Gastrocnemius medialis (tissue), 4 donors: ENCODE measurements around the gene CPE. TPM values are rescaled to one million over a fixed set of nuclear protein-coding genes. Genes with fewer than 3 reads are reported as not detected.

ENCODE experiments used
- ATAC-seq, 2 donors: fragments of 150-250 bp; one replicate each; pipeline ENCODE4 v1.9.1; 2016
- DNase-seq, 2 donors: peaks; one replicate each; pipeline ENCODE4 v3.0.0-alpha.2; 2019
- H3K27ac ChIP-seq, 4 donors: fragments of 200-600 bp; sonication (generic); 1 replicate in 1 of 4; 2 replicates in 3 of 4; pipeline ENCODE4 v1.5.1; 2016 to 2018; ENCODE audit warnings: mild to moderate bottlenecking in 2 of 4, moderate library complexity in 1 of 4
- H3K27me3 ChIP-seq, 3 donors: fragments of 200-600 bp; sonication (generic) in 2 of 3; 1 replicate in 1 of 3; 2 replicates in 2 of 3; pipeline versions ENCODE4 v1.5.1 to v1.6.0; 2016 to 2019; ENCODE audit warnings: mild to moderate bottlenecking in 1 of 3, moderate library complexity in 1 of 3
- H3K36me3 ChIP-seq, 2 donors: fragments of 200-600 bp; sonication (generic) in 1 of 2; one replicate each; pipeline ENCODE4 v1.5.1; 2017 to 2018
- H3K4me1 ChIP-seq, 2 donors: fragments of 200-600 bp; sonication (generic) in 1 of 2; one replicate each; pipeline ENCODE4 v1.5.1; 2016 to 2017; ENCODE audit warnings: mild to moderate bottlenecking in 2 of 2
- H3K4me3 ChIP-seq, 4 donors: fragments of 200-600 bp; sonication (generic) in 3 of 4; 1 replicate in 1 of 4; 2 replicates in 3 of 4; pipeline ENCODE4 v1.5.1; 2016 to 2019; ENCODE audit warnings: mild to moderate bottlenecking in 2 of 4
- H3K9me3 ChIP-seq, 3 donors: fragments of 200-600 bp; sonication (generic) in 2 of 3; 1 replicate in 1 of 3; 2 replicates in 2 of 3; pipeline ENCODE4 v1.5.1; 2016 to 2019
- POLR2A ChIP-seq, 2 donors: fragments of 450-650 bp; IDR thresholded peaks; one replicate each; pipeline ENCODE4 v1.6.1; 2017; ENCODE audit warnings: antibody characterized with exemption in 2 of 2, mild to moderate bottlenecking in 2 of 2, moderate library complexity in 2 of 2
- in situ Hi-C, 4 donors: fragments of 200-750 bp; cut with MboI; loops; one replicate each; pipeline versions ENCODE4 v1.15.0 to v1.8.0; 2017; ENCODE audit warnings: low sequenced_read_pairs in 4 of 4
- intact Hi-C: fragments of 100-400 bp; cut with DNase I; formaldehyde crosslinking; loops from one replicate; pipeline ENCODE4 v1.15.1; 2023; ENCODE audit warnings: low total_unique reads
- total RNA-seq, 4 donors: library from RNA; depleted of rRNA; stranded (reverse); fragments of >200 nt; gene quantifications; one replicate each; pipeline versions ENCODE4 v1.1.0 to v1.2.3, GENCODE V29; 2016
- TF ChIP-seq, protein P1 (sequence below), 5 experiments: fragments of 450-650 bp in 3 of 5; fragments of 200-600 bp in 2 of 5; sonication (generic) in 2 of 5; IDR thresholded peaks in 4 of 5; conservative IDR thresholded peaks in 1 of 5; 1 replicate in 4 of 5; 2 replicates in 1 of 5; pipeline ENCODE4 v1.5.1; 2016 to 2019; ENCODE audit warnings: antibody characterized with exemption in 5 of 5, mild to moderate bottlenecking in 3 of 5, moderate library complexity in 3 of 5

The CPE gene
- total RNA-seq, 4 donors from 2014 or later: 11.8 to 27.6 (median 17.0) TPM

DNA sequence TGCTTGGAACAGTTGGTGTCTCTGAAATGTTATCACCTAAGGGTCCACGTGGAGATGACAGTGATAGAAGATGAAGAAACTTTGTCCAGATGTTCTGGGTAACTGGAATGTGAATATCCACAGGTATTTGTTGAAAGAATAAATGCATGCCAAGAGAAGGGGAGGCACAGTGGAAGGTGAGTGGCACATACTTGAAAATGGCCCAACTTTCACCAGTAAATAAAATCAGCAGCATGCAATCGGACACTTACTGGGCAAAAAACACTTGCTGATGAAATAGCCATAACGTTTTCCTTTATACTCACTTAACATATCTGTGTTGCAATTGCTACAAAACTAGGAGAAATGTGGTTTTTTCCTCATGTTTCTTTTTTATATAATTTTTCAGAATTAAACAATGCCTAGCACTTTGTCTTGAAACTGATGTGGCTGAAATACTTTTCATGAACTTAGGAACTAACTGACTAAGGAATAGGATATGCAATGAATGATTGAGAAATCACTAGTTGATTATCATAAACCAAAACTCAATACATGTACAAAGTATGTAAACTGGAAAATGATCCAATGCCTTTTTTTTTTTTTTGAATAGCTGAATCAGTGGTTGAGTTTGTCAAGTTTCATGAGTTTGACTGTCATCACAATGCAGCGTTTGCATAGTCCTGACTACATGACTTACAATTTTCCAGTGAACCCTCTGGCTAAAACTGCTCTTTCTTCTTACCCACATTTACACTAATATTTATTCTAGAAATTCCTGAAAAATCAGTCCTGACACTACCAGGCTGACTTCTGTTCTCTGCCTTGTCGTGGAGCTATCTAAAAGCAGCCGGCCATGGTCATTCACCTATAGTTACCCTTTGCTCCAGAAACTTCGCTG is 127.4 kb downstream of the CPE start:
- DNase-seq (no peak), ATAC-seq (no peak)
- in situ Hi-C loops (no loop called here), intact Hi-C loops (no loop called here)
- no peaks in the 10 kb centered on the region for H3K9me3 ChIP-seq
- no peaks in the 10 kb centered on the region for H3K4me1 ChIP-seq
- H3K27me3 ChIP-seq: no peaks in the 10 kb centered on the region
- H3K36me3 ChIP-seq: no peaks in the 10 kb centered on the region
- no peak overlapping the region for H3K27ac ChIP-seq
- no peak overlapping the region for H3K4me3 ChIP-seq
- no peak for TF ChIP-seq POLR2A (IDR thresholded peaks at IDR 0.05)
- TF ChIP-seq, protein P1, sequence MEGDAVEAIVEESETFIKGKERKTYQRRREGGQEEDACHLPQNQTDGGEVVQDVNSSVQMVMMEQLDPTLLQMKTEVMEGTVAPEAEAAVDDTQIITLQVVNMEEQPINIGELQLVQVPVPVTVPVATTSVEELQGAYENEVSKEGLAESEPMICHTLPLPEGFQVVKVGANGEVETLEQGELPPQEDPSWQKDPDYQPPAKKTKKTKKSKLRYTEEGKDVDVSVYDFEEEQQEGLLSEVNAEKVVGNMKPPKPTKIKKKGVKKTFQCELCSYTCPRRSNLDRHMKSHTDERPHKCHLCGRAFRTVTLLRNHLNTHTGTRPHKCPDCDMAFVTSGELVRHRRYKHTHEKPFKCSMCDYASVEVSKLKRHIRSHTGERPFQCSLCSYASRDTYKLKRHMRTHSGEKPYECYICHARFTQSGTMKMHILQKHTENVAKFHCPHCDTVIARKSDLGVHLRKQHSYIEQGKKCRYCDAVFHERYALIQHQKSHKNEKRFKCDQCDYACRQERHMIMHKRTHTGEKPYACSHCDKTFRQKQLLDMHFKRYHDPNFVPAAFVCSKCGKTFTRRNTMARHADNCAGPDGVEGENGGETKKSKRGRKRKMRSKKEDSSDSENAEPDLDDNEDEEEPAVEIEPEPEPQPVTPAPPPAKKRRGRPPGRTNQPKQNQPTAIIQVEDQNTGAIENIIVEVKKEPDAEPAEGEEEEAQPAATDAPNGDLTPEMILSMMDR (IDR thresholded peaks at IDR 0.05 in 4 of 5, conservative IDR thresholded peaks at IDR 0.05 in 1 of 5): no peak

DNA sequence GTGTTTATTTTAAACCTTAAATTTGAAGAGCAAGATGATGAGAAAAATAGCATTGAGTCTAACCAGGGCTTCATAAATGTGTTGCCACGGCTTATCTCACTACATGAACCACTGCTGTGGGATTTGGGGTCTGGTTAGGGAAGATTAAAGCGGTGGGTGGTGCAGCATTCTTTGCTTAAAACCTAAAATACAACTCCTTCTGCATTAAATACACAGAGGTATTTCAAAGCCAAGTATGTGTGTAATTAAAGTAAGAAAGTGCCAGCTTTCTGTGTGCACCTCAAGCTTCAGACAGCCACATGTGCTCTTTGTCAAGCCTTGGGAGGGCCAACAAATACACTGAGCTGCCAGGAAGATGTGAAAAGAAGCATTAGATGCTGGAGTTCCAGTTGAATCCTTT is 128.0 kb downstream of the CPE start:
- Histone ChIP-seq H3K27ac (no peak overlapping the region), H3K36me3 (no peaks in the 10 kb centered on the region), H3K27me3 (no peaks in the 10 kb centered on the region), H3K4me1 (no peaks in the 10 kb centered on the region), H3K9me3 (no peaks in the 10 kb centered on the region), H3K4me3 (no peak overlapping the region)
- intact Hi-C loops: no loop called here
- ATAC-seq: no peak
- in situ Hi-C loops: no loop called here
- no peak for DNase-seq
- no peak for TF ChIP-seq POLR2A (IDR thresholded peaks at IDR 0.05)
- TF ChIP-seq, protein P1 (IDR thresholded peaks at IDR 0.05 in 4 of 5, conservative IDR thresholded peaks at IDR 0.05 in 1 of 5): no peak

DNA sequence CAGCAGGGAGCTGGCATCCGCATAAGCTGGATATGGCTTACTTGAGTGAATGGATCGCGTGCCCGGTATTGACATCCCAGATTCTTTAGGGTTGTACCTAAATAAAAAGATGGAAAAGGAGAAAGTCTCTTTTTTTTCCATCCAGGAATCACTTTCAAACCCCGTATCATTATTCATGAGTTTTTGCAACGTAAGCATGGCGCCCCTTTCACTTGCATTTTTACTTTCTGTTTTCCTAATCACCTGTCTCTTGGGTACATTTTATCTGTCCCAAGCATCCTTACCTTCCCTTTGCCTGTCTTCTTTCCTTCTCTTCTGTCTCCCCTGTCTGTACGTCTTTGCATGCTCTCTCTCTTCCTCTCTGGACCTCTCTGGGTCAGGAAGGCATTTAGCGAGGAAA is 128.6 kb downstream of the CPE start:
- intact Hi-C loops (no loop called here), in situ Hi-C loops (no loop called here)
- Histone ChIP-seq H3K4me1 (no peaks in the 10 kb centered on the region), H3K27ac (no peak overlapping the region), H3K36me3 (no peaks in the 10 kb centered on the region), H3K9me3 (no peaks in the 10 kb centered on the region), H3K27me3 (no peaks in the 10 kb centered on the region), H3K4me3 (no peak overlapping the region)
- TF ChIP-seq, protein P1 (IDR thresholded peaks at IDR 0.05 in 4 of 5, conservative IDR thresholded peaks at IDR 0.05 in 1 of 5): no peak
- no peak for TF ChIP-seq POLR2A (IDR thresholded peaks at IDR 0.05)
- ATAC-seq (no peak), DNase-seq (no peak)

DNA sequence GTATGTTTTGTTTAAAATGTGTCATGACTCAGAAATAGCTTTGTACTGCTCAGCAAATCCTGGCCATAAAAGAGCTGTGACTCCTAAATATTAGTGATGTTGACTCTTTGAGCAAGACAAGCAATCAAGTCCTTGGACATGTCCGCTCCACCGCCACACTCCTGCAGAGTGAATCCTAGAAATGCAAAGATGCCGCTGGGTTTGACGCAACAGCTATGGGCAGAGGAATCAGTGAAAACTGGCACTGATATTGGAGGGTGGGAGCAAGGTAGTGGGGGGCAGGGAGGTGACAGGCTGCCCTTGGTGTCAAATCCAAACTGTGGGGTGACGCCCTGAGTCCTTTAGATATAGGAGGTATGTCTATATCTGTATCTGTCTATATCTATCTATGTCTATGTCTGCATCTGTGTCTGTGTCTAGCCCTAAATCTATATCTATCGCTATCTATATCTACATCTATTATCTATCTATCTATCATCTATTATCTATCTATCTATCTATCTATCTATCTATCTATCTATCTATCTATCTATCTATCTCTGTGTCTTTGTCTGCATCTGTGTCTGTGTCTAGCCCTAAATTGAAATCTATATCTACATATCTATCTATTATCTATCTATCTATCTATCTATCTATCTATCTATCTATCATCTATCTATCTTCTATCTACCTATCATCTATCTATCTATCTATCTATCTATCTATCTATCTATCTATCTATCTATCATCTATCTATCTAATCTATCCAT is 129.7 kb downstream of the CPE start:
- DNase-seq: no peak
- Histone ChIP-seq H3K4me1 (no peaks in the 10 kb centered on the region), H3K9me3 (no peaks in the 10 kb centered on the region), H3K4me3 (no peak overlapping the region), H3K27ac (no peak overlapping the region), H3K27me3 (no peaks in the 10 kb centered on the region), H3K36me3 (no peaks in the 10 kb centered on the region)
- intact Hi-C loops: no loop called here
- no peak for ATAC-seq
- in situ Hi-C loops: no loop called here
- TF ChIP-seq, protein P1 (IDR thresholded peaks at IDR 0.05 in 4 of 5, conservative IDR thresholded peaks at IDR 0.05 in 1 of 5): no peak
- no peak for TF ChIP-seq POLR2A (IDR thresholded peaks at IDR 0.05)
